Fibroblast of pulmonary artery (primary cell): ENCODE data around the gene TC2N.

Experiments
- DNase-seq: peaks from one replicate; pipeline ENCODE4 v3.0.0-alpha.2; 2010; ENCODE audit warnings: low read depth
- H3K4me3 ChIP-seq: replicated peaks from 2 replicates; pipeline ENCODE4 v1.5.1; 2011; ENCODE audit warnings: low read depth, mild to moderate bottlenecking, control low read depth, low read length, moderate library complexity
- TF ChIP-seq, protein P1 (sequence below): IDR thresholded peaks from 2 replicates; pipeline ENCODE4 v1.5.1; 2011; ENCODE audit warnings: mild to moderate bottlenecking, control low read depth, low read length, inconsistent platforms; ENCODE audit errors: missing control alignments

Gene TC2N

GRCh38 chr14:91883753-91884152, 16.4 kb upstream of the TC2N start:
- peak; percentile 73 for DNase-seq
- TF ChIP-seq, protein P1, sequence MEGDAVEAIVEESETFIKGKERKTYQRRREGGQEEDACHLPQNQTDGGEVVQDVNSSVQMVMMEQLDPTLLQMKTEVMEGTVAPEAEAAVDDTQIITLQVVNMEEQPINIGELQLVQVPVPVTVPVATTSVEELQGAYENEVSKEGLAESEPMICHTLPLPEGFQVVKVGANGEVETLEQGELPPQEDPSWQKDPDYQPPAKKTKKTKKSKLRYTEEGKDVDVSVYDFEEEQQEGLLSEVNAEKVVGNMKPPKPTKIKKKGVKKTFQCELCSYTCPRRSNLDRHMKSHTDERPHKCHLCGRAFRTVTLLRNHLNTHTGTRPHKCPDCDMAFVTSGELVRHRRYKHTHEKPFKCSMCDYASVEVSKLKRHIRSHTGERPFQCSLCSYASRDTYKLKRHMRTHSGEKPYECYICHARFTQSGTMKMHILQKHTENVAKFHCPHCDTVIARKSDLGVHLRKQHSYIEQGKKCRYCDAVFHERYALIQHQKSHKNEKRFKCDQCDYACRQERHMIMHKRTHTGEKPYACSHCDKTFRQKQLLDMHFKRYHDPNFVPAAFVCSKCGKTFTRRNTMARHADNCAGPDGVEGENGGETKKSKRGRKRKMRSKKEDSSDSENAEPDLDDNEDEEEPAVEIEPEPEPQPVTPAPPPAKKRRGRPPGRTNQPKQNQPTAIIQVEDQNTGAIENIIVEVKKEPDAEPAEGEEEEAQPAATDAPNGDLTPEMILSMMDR, result no peak
- no peak overlapping the region for H3K4me3 ChIP-seq

DNA sequence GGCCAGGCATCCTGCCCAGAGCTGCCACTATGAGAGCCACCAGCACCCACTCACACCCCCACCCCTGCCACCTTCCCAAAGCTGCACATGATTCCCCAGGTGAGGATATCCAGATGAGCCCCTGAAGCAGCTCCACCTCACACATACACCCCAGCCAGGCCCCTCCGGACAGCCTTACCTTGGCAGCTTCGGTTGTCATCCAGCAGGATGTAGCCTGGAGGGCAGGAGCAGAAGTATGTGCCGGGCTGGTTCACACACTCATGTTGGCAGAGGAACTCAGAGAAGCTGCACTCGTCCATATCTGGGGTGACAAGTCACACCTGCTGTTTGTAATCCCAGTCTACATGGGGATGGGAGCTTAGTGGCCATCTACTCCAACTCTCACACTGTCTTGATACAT, 15.4 kb upstream of the TC2N start:
- TF ChIP-seq, protein P1, result no peak
- no peak overlapping the region for H3K4me3 ChIP-seq

GRCh38 chr14:91882369-91882768, 15.0 kb upstream of the TC2N start:
- TF ChIP-seq, protein P1, result no peak
- no peak for DNase-seq
- no peak overlapping the region for H3K4me3 ChIP-seq

More for the DNA sequence above, 15.4 kb upstream of the TC2N start:
- DNase-seq, result no peak

GRCh38 chr14:91879196-91879595, 11.9 kb upstream of the TC2N start:
- no peak overlapping the region for H3K4me3 ChIP-seq
- DNase-seq, result no peak
- TF ChIP-seq, protein P1, result no peak

- DNase-seq, result no peak
- TF ChIP-seq, protein P1, result no peak
Observed at GRCh38 chr14:91878274-91878673, 10.9 kb upstream of the TC2N start.

GRCh38 chr14:91877376-91877915, 10.1 kb upstream of the TC2N start:
- TF ChIP-seq, protein P1, result no peak
- no peak overlapping the region for H3K4me3 ChIP-seq
- no peak for DNase-seq

More at GRCh38 chr14:91878274-91878673, 10.9 kb upstream of the TC2N start:
- H3K4me3 ChIP-seq, result no peak overlapping the region

GRCh38 chr14:91876492-91876891, 9.2 kb upstream of the TC2N start:
- H3K4me3 ChIP-seq, result no peak overlapping the region
- TF ChIP-seq, protein P1, result no peak
- DNase-seq, result no peak
